Activated gamma-delta T cell treated with anti-CD3 and anti-CD28 coated beads, Interleukin-2, amount 50 U/mL, for 16 hours (primary cell): ENCODE measurements around the gene NDUFS3.
"Not testable (repeated sequence)": the region's sequence is repeated elsewhere in the genome, so short reads cannot be mapped to it uniquely, and the experiment has no call there.

Source experiments
- DNase-seq: peaks from one replicate; pipeline ENCODE4 v3.0.0-alpha.2; 2020; ENCODE audit warnings: low read depth

The NDUFS3 gene

DNA sequence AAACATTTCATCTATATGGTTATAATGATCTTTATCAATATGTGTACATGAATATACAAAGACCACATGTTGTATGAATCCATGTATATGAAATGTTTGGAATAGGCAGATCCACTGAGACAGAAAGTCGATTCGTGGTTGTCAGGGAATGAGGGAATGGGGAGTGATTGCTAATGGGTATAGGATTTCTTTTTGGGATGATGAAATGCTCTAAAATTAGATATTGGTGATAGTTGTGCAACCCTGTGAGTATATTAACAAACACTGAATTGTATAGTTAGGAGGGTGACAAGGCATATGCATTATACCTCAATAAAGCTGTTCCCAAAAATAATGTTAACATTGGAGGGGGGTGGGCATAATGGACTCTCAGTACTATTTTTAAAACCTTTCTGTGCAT is 18.4 kb upstream of the NDUFS3 start:
- DNase-seq = no peak

GRCh38 chr11:47562393-47562792 is 16.5 kb upstream of the NDUFS3 start:
- not testable (repeated sequence) for DNase-seq

DNA sequence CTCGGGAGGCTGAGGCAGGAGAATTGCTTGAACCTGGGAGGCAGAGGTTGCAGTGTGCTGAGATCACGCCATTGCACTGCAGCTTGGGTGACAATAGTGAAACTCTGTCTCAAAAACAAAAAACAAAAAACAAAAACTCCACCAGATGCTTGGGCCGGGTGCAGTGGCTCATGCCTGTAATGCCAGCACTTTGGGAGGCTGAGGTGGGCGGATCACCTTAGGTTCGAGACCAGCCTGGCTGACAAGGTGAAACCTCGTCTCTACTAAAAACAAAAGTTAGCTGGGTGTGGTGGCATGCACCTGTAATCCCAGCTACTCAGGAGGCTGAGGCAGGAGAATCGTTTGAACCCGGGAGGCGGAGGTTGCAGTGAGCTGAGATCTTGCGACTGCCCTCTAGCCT is 14.5 kb upstream of the NDUFS3 start:
- DNase-seq = not testable (repeated sequence)

DNA sequence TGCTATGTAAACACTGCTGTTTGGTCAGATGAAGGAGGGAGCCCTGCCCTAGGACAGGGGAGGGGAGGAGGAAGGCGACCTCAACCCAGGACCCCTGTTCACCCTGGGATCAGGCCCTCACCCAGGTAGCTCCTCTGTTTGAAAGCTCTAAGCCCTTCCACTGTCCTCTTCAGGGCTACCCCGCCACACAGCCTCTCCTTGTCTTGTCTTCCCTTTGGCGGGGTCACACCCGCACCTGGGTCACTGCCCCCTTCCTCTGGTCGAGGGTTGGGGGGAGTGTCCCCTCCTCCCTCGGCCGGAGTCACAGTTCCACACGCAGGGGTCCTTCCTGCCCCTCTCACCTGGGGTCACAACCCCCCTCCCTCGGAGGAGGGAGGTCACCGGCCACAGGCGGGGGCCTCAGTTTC is 13.9 kb upstream of the NDUFS3 start:
- DNase-seq = no peak

- DNase-seq = peak; percentile 45
Observed at GRCh38 chr11:47565340-47566148, 13.3 kb upstream of the NDUFS3 start, which contains the start of gene PTPMT1. Gene PTPMT1 (plus strand): TSS chr11:47565599. CDS start chr11:47565623, 24 bp downstream.

GRCh38 chr11:47566149-47566698 is 12.7 kb upstream of the NDUFS3 start:
- DNase-seq = peak; percentile 5

GRCh38 chr11:47569646-47570045 is 9.2 kb upstream of the NDUFS3 start:
- no peak for DNase-seq

GRCh38 chr11:47570651-47571356 is 8.1 kb upstream of the NDUFS3 start:
- DNase-seq = no peak

DNA sequence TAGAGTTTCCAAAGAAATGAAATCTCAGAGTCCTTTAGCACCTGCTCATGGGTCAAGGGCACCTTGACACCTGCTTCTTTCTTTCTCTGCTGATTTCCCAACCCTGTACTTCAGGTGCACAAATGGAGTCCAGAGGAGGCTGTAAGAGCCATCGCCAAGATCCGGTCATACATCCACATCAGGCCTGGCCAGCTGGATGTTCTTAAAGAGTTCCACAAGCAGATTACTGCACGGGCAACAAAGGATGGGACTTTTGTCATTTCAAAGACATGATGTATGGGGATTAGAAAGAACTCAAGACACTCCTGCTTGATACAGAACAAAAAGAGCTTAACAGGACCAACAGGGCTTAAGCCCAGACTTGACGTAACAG is 7.5 kb upstream of the NDUFS3 start:
- no peak for DNase-seq

GRCh38 chr11:47571895-47572294 is 7.0 kb upstream of the NDUFS3 start:
- no peak for DNase-seq

DNA sequence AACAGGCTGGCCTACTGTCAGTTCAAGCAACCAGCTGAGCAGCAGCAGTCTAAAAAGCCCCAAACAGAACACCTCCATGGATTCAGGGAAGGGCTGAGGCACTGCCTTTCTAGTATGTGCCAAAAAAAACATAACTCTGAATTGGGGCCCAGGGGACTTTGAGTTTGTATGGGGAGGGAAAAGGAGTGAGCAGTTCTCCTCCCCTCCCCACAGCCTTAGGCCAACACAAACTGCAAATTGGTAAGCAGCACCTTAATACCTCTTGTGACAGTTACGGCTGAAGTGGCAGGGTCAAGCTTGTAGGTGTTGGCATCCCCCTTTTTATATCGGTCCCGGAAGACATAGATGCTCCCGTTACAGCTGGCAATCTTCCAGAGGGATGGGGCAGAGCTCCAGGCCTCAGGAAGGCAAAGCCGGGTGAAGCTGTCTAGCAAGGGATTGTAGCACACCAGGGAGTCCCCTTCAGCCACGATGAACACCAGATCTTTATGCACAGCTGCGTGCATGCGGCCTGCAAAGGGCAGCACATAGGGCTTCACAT is 6.1 kb upstream of the NDUFS3 start:
- no peak for DNase-seq

DNA sequence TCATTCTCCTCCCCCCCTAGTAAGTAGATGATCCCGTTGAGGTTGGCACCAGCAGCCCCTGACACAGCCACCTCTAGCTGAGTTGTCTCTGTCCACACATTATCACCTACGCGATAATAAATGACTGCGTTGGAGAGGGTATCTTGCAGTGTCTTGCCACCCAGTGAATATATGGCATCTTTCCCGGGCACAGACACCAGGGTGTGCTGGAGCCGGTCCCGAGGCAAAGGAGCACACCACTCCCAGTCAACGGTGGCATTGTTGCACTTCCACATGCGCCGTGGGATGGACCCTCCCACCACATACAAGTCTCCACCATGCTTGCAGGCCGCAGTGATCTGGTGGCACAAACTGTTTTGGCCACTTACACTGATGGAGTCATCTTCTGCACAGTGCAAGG is 5.6 kb upstream of the NDUFS3 start:
- DNase-seq = no peak

- no peak for DNase-seq
Observed at GRCh38 chr11:47577460-47578041, 1.3 kb upstream of the NDUFS3 start.

DNA sequence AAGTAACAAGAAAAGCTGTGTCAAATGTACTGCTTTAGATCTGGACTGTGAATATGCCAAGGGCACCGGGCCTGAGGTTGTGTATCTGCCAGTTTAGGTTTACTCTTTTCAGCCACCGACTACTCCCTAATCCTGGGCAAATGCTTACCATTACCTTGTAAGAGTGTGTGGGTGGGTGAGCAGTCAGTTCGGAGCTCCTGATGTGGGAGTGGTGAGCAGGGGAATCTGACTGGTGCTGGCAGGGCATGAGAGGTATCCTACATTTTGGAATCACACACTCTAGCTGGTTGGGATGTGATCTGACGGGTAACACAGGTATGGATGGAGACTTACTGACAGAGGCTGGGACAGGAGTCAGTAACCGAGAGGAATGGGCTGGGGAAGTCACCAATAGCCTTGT is 5.0 kb downstream of the NDUFS3 start:
- no peak for DNase-seq

- no peak for DNase-seq
Observed at GRCh38 chr11:47586098-47586855, 7.4 kb downstream of the NDUFS3 start, which contains the start of gene FAM180B. Gene FAM180B (plus strand): TSS chr11:47586678. CDS start chr11:47586769, 91 bp downstream.

DNA sequence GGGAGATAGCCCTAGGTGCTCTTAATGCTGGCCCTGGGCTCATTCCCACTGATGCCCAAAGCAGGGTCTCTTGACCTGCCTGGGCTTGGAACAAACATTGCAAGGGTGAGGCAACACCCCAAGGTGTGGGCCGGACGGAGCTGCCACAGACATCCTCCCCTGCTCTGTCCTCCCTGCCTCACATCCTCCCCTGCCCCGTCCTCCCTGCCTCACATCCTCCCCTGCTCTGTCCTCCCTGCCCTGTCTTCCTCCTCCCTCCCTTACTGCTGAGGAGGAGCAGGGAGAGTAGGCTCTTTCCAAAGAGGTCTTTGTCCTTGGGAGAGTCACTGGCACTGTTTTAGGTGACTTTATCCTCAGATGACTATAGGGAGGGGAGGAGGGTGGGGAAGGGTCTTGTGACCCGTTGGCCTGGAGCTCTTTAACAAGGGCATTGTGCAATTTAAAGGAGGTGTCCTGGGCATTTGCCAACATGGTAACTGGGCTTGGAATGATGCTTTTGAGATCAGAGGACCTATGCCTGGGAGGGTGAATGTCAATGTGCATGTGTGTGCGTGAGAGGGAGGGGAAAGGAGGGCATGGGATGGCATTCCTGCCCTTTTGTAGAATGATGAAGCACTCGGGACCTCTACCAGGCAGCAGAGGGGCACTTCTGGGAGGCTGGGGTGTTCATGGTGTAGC is 8.3 kb downstream of the NDUFS3 start:
- no peak for DNase-seq

- no peak for DNase-seq
Observed at GRCh38 chr11:47587723-47588326, 9.0 kb downstream of the NDUFS3 start.

DNA sequence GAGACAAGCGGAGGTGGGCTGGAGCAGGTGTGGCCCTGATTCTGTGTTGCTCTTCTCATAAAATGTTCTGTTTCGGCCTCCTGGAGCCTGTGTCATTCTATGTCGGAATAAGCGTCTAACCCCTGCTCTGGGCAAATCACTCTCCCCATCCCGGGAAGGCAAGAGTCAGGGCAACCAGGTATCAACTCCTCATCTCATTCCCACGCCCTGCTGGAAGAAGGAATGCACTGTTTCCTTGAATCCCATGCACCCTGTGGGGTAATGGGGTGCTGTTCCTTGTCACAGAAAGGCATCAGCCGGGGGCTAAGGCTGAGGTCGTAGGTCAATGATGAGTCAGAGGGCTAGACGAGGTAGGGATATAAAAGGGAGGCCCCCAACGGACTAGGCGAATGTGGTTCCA is 10.2 kb downstream of the NDUFS3 start:
- no peak for DNase-seq

GRCh38 chr11:47589584-47589976 is 10.7 kb downstream of the NDUFS3 start:
- DNase-seq = no peak

- DNase-seq = no peak
Observed at GRCh38 chr11:47589977-47590861, 11.3 kb downstream of the NDUFS3 start.
